ENCODE data around the gene WRAP73.

The WRAP73 gene

GRCh38 chr1:3596663-3597598, 53.0 kb downstream of the WRAP73 start:
- H3K4me3 ChIP-seq (ENCODE audit: low read depth, low read length): no peak overlapping the region
- no peak for DNase-seq (ENCODE audit: low read depth)
- no peak for TF ChIP-seq CTCF (IDR thresholded peaks at IDR 0.05; ENCODE audit: low read depth, low read length, missing control alignments)

- H3K4me3 ChIP-seq (ENCODE audit: low read depth, low read length): no peak overlapping the region
- no peak for TF ChIP-seq CTCF (IDR thresholded peaks at IDR 0.05; ENCODE audit: low read depth, low read length, missing control alignments)
- DNase-seq (ENCODE audit: low read depth): no peak
Measured at GRCh38 chr1:3595949-3596348, 54.0 kb downstream of the WRAP73 start.

- DNase-seq (ENCODE audit: low read depth): no peak
- no peak overlapping the region for H3K4me3 ChIP-seq (ENCODE audit: low read depth, low read length)
- TF ChIP-seq CTCF (IDR thresholded peaks at IDR 0.05; ENCODE audit: low read depth, low read length, missing control alignments): no peak
Measured at GRCh38 chr1:3594706-3595377, 55.1 kb downstream of the WRAP73 start.

- DNase-seq (ENCODE audit: low read depth): no peak
- H3K4me3 ChIP-seq (ENCODE audit: low read depth, low read length): no peak overlapping the region
- TF ChIP-seq CTCF (IDR thresholded peaks at IDR 0.05; ENCODE audit: low read depth, low read length, missing control alignments): no peak
Measured at GRCh38 chr1:3593745-3594144, 56.2 kb downstream of the WRAP73 start.

- no peak for DNase-seq (ENCODE audit: low read depth)
- no peak for TF ChIP-seq CTCF (IDR thresholded peaks at IDR 0.05; ENCODE audit: low read depth, low read length, missing control alignments)
- no peak overlapping the region for H3K4me3 ChIP-seq (ENCODE audit: low read depth, low read length)
Measured at GRCh38 chr1:3593334-3593733, 56.6 kb downstream of the WRAP73 start.

- no peak for TF ChIP-seq CTCF (IDR thresholded peaks at IDR 0.05; ENCODE audit: low read depth, low read length, missing control alignments)
- DNase-seq (ENCODE audit: low read depth): no peak
- H3K4me3 ChIP-seq (ENCODE audit: low read depth, low read length): no peak overlapping the region
Measured at GRCh38 chr1:3590951-3591865, 58.7 kb downstream of the WRAP73 start.

Measured in GM12864 (cell line).